Upper lobe of left lung (tissue), 6 donors: ENCODE measurements around the gene TMPRSS11A. TPM values are rescaled to one million over a fixed set of nuclear protein-coding genes. Genes with fewer than 3 reads are reported as not detected.

Experiments used
- ATAC-seq, 2 donors: fragments of 200-7000 bp; cut with Tn5 transposase; one replicate each; pipeline ENCODE4 v1.9.1; 2022; ENCODE audit warnings: mild to moderate bottlenecking in 2 of 2, moderate library complexity in 2 of 2; ENCODE audit not compliant: low FRiP score in 2 of 2
- DNase-seq, 2 donors: peaks; one replicate each; pipeline ENCODE4 v3.0.0-alpha.2; 2019 to 2020
- H3K27ac ChIP-seq, 4 donors: fragments of 200-600 bp; sonication (generic); one replicate each; pipeline ENCODE4 v1.5.1; 2016 to 2019
- H3K27me3 ChIP-seq, 4 donors: fragments of 200-600 bp; sonication (generic); one replicate each; pipeline ENCODE4 v1.5.1; 2017 to 2019
- H3K36me3 ChIP-seq, 4 donors: fragments of 200-600 bp; sonication (generic); one replicate each; pipeline ENCODE4 v1.5.1; 2016 to 2019
- H3K4me1 ChIP-seq, 4 donors: fragments of 200-600 bp; sonication (generic); one replicate each; pipeline ENCODE4 v1.5.1; 2018 to 2019
- H3K4me3 ChIP-seq, 4 donors: fragments of 200-600 bp; sonication (generic); one replicate each; pipeline ENCODE4 v1.5.1; 2017 to 2019; ENCODE audit warnings: mild to moderate bottlenecking in 2 of 4, moderate library complexity in 1 of 4
- H3K9me3 ChIP-seq, 4 donors: fragments of 200-600 bp; sonication (generic); one replicate each; pipeline ENCODE4 v1.5.1; 2018 to 2019
- CTCF ChIP-seq, 6 experiments: fragments of 450-650 bp in 4 of 6; fragments of 200-600 bp in 2 of 6; sonication (generic) in 2 of 6; IDR thresholded peaks; one replicate each; pipeline ENCODE4 v1.5.1; 2016 to 2019; ENCODE audit warnings: antibody characterized with exemption in 6 of 6
- EP300 ChIP-seq, 4 donors: sonication (generic); formaldehyde crosslinking; IDR thresholded peaks; one replicate each; pipeline ENCODE4 v1.5.1; 2017; ENCODE audit warnings: antibody characterized with exemption in 4 of 4, control low read depth in 2 of 4
- POLR2A ChIP-seq, 4 donors: fragments of 450-650 bp; IDR thresholded peaks; one replicate each; pipeline ENCODE4 v1.5.1; 2016 to 2017; ENCODE audit warnings: antibody characterized with exemption in 4 of 4, mild to moderate bottlenecking in 2 of 4
- POLR2AphosphoS5 ChIP-seq, 2 donors: sonication (generic); formaldehyde crosslinking; IDR thresholded peaks; one replicate each; pipeline ENCODE4 v1.5.1; 2017; ENCODE audit warnings: antibody characterized with exemption in 2 of 2
- WGBS, 2 donors: methylation state at CpG; one replicate each; pipeline ENCODE4 v1.1.5; 2017 to 2018; 5-methylcytosine and 5-hydroxymethylcytosine counted together
- total RNA-seq, 6 donors: library from RNA; depleted of rRNA in 4 of 6; stranded (reverse); fragments of >200 nt in 4 of 6; gene quantifications; one replicate each; pipeline versions ENCODE4 v1.1.0 to v1.2.1, GENCODE V29; 2016 to 2021
- donor health status: DM: no; HTN: no; CAD: no; lungs with moderate emphysema.
- donor health status: DM: no; HTN: yes; CAD: no; lungs with severe emphysema.

TMPRSS11A gene
- total RNA-seq, 6 donors from 2014 or later: 0.20 TPM; not detected in 5

GRCh38 chr4:67940506-67940905 is 22.8 kb downstream of the TMPRSS11A start:
- Histone ChIP-seq H3K9me3 (no peaks in the 10 kb centered on the region), H3K36me3 (no peaks in the 10 kb centered on the region), H3K27ac (no peak overlapping the region), H3K4me1 (no peaks in the 10 kb centered on the region), H3K27me3 (no peaks in the 10 kb centered on the region), H3K4me3 (no peak overlapping the region)
- 81 to 89% methylated on average over 2 of the region's 2 CpGs for WGBS, 2 donors
- ATAC-seq (no peak), DNase-seq (no peak)
- TF ChIP-seq EP300 (IDR thresholded peaks at IDR 0.05) (no peak), CTCF (IDR thresholded peaks at IDR 0.05) (no peak), POLR2A (IDR thresholded peaks at IDR 0.05) (no peak), POLR2AphosphoS5 (IDR thresholded peaks at IDR 0.05) (no peak)

GRCh38 chr4:67939195-67939594 is 24.1 kb downstream of the TMPRSS11A start:
- no peaks in the 10 kb centered on the region for H3K27me3 ChIP-seq
- ATAC-seq: no peak
- no peaks in the 10 kb centered on the region for H3K9me3 ChIP-seq
- TF ChIP-seq POLR2A (IDR thresholded peaks at IDR 0.05) (no peak), CTCF (IDR thresholded peaks at IDR 0.05) (no peak), POLR2AphosphoS5 (IDR thresholded peaks at IDR 0.05) (no peak), EP300 (IDR thresholded peaks at IDR 0.05) (no peak)
- H3K4me3 ChIP-seq: no peak overlapping the region
- H3K27ac ChIP-seq: no peak overlapping the region
- H3K4me1 ChIP-seq: no peaks in the 10 kb centered on the region
- no peak for DNase-seq
- WGBS, 2 donors: 68 to 78% methylated on average over 3 of the region's 3 CpGs
- H3K36me3 ChIP-seq: no peaks in the 10 kb centered on the region

DNA sequence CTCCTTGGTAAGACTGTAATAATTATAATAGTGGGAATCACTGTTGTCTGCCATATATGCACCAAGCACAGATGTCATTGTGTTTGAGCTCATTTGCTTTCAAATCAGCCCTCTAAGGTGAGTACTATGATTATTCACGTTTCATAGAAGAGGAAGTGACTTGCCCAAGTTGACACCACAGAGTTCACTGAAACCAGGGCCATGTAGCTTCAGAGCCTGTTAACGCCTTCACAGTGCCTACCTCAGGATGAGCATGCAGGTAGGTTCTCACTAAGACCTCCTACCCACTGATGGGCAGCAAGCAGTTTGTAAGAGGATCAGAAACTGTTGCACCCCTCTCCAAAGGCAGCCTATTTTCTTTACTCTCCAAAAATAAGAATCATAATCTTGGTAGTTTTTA is 27.4 kb downstream of the TMPRSS11A start:
- WGBS, 2 donors: 42 to 62% methylated on average over 2 of the region's 2 CpGs
- no peaks in the 10 kb centered on the region for H3K27me3 ChIP-seq
- ATAC-seq (no peak), DNase-seq (no peak)
- TF ChIP-seq EP300 (IDR thresholded peaks at IDR 0.05): no peak
- no peak for TF ChIP-seq POLR2A (IDR thresholded peaks at IDR 0.05)
- TF ChIP-seq CTCF (IDR thresholded peaks at IDR 0.05): no peak
- TF ChIP-seq POLR2AphosphoS5 (IDR thresholded peaks at IDR 0.05): no peak
- H3K4me1 ChIP-seq: no peaks in the 10 kb centered on the region
- H3K27ac ChIP-seq: no peak overlapping the region
- no peak overlapping the region for H3K4me3 ChIP-seq
- H3K36me3 ChIP-seq: no peaks in the 10 kb centered on the region
- no peaks in the 10 kb centered on the region for H3K9me3 ChIP-seq

DNA sequence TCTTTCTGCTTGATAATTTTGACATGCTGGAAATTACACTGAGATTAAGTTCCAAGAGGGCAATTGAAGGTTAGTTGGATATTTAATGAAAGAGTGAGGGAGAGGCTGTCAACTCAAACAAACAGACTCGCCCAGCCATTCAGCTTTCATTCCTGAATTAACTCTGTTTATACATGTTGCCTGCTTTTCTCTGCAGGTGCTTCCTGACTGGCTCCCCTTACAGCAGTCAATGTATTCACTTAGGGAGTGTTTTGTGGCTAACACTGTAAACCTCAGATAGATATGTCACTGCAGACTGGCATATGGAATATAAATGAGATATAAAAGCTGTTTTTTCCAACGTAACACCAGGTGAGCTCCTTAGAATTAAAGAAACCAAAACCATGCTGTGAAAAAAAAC is 28.7 kb downstream of the TMPRSS11A start:
- no peaks in the 10 kb centered on the region for H3K9me3 ChIP-seq
- WGBS, 2 donors: 10 to 25% methylated on average over 2 of the region's 2 CpGs
- DNase-seq: no peak
- H3K36me3 ChIP-seq: no peaks in the 10 kb centered on the region
- ATAC-seq: no peak
- no peak overlapping the region for H3K27ac ChIP-seq
- H3K4me1 ChIP-seq: no peaks in the 10 kb centered on the region
- H3K4me3 ChIP-seq: no peak overlapping the region
- H3K27me3 ChIP-seq: no peaks in the 10 kb centered on the region
- TF ChIP-seq POLR2A (IDR thresholded peaks at IDR 0.05) (no peak), EP300 (IDR thresholded peaks at IDR 0.05) (no peak), CTCF (IDR thresholded peaks at IDR 0.05) (no peak), POLR2AphosphoS5 (IDR thresholded peaks at IDR 0.05) (no peak)

DNA sequence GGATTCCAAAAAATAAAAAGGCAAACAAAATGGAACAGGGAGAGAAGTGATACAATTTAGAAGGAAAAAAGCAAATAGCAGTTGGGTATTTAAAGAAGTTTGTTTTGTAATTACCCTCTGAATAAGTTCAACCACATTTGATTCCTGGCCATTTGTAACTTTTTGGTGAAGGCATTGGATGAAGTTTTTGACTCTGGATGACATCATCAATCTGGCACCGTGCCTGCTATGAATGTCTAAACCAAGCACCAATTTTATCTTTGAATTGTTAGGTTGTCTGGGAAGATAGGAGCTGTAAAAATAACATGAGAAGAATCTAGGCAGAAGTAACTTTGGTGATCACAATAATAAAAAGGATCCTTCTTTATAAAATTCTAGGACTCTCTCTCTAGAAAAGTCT is 29.5 kb downstream of the TMPRSS11A start:
- ATAC-seq: peak in 1 of 2 donors; percentile 44
- Histone ChIP-seq H3K4me1 (no peaks in the 10 kb centered on the region), H3K27ac (no peak overlapping the region), H3K27me3 (no peaks in the 10 kb centered on the region), H3K4me3 (no peak overlapping the region), H3K9me3 (no peaks in the 10 kb centered on the region), H3K36me3 (no peaks in the 10 kb centered on the region)
- no peak for DNase-seq
- TF ChIP-seq POLR2A (IDR thresholded peaks at IDR 0.05): no peak
- no peak for TF ChIP-seq EP300 (IDR thresholded peaks at IDR 0.05)
- no peak for TF ChIP-seq CTCF (IDR thresholded peaks at IDR 0.05)
- no peak for TF ChIP-seq POLR2AphosphoS5 (IDR thresholded peaks at IDR 0.05)
- 26 to 48% methylated on average over 1 of the region's 1 CpG for WGBS, 2 donors
